HepG2 (cell line): Measurements from ENCODE around the gene UBL5. TPM values are rescaled to one million over a fixed set of nuclear protein-coding genes. Genes with fewer than 3 reads are reported as not detected.

Experiments
- BRD4 ChIP-seq: sonication (generic); formaldehyde crosslinking; IDR thresholded peaks from 2 replicates; pipeline ENCODE4 v1.4.0; 2020; ENCODE audit warnings: missing genetic modification reagents
- CCAR2 ChIP-seq: fragments of 200-400 bp; formaldehyde crosslinking; optimal IDR thresholded peaks from 2 replicates; pipeline ENCODE3; 2018; ENCODE audit warnings: low read depth, mild to moderate bottlenecking, low read length, moderate library complexity
- ETV5 ChIP-seq: IDR thresholded peaks from 2 replicates; pipeline ENCODE4 v1.6.1; 2018; ENCODE audit warnings: missing biosample characterization, missing genetic modification reagents, inconsistent platforms, borderline replicate concordance
- HOXA5 ChIP-seq: sonication (generic); formaldehyde crosslinking; IDR thresholded peaks from 2 replicates; pipeline ENCODE4 v1.4.0; 2020; ENCODE audit warnings: missing genetic modification reagents
- KAT2B ChIP-seq: fragments of 150-350 bp; IDR thresholded peaks from 2 replicates; pipeline ENCODE4 v1.6.1; 2014; ENCODE audit warnings: low read depth, low read length, borderline replicate concordance
- MAFG ChIP-seq: sonication (generic); formaldehyde crosslinking; IDR thresholded peaks from 2 replicates; pipeline ENCODE4 v1.5.1; 2020; ENCODE audit warnings: mild to moderate bottlenecking, missing genetic modification reagents
- MAFK ChIP-seq, 2 experiments: IDR thresholded peaks in 1 of 2; conservative IDR thresholded peaks in 1 of 2; 2 replicates each; pipeline ENCODE4 v1.6.1; 2011; ENCODE audit warnings: improper control_type of control experiment in 2 of 2, low read length in 2 of 2
- MXI1 ChIP-seq: IDR thresholded peaks from 3 replicates; pipeline ENCODE4 v1.6.1; 2012; ENCODE audit warnings: low read depth, low read length, inconsistent platforms, borderline replicate concordance
- NFAT5 ChIP-seq: sonication (generic); formaldehyde crosslinking; IDR thresholded peaks from 2 replicates; pipeline ENCODE4 v1.4.0; 2020; ENCODE audit warnings: missing genetic modification reagents
- RNF2 ChIP-seq: fragments of 450-650 bp; conservative IDR thresholded peaks from 2 replicates; pipeline ENCODE4 v1.6.1; 2016; ENCODE audit warnings: low read depth
- SOX5 ChIP-seq: IDR thresholded peaks from 2 replicates; pipeline ENCODE4 v1.6.1; 2016; ENCODE audit warnings: borderline replicate concordance
- STAG1 ChIP-seq: sonication (generic); formaldehyde crosslinking; IDR thresholded peaks from 2 replicates; pipeline ENCODE4 v1.4.0; 2020; ENCODE audit warnings: missing genetic modification reagents
- TGIF2 ChIP-seq: IDR thresholded peaks from 2 replicates; pipeline ENCODE4 v1.6.1; 2016; ENCODE audit warnings: control low read depth, missing compliant biosample characterization
- THAP11 ChIP-seq: IDR thresholded peaks from 2 replicates; pipeline ENCODE4 v1.6.1; 2016; ENCODE audit warnings: missing biosample characterization, missing genetic modification reagents
- TIGD3 ChIP-seq: sonication (generic); formaldehyde crosslinking; IDR thresholded peaks from 2 replicates; pipeline ENCODE4 v1.5.1; 2020; ENCODE audit warnings: mild to moderate bottlenecking, missing genetic modification reagents, borderline replicate concordance
- ZMYM2 ChIP-seq: sonication (generic); formaldehyde crosslinking; IDR thresholded peaks from 2 replicates; pipeline ENCODE4 v1.8.0; 2022; ENCODE audit warnings: mild to moderate bottlenecking, missing genetic modification reagents
- ZNF30 ChIP-seq: sonication (generic); formaldehyde crosslinking; IDR thresholded peaks from 2 replicates; pipeline ENCODE4 v1.5.0; 2020; ENCODE audit warnings: mild to moderate bottlenecking, missing genetic modification reagents
- ZNF326 ChIP-seq: sonication (generic); formaldehyde crosslinking; IDR thresholded peaks from 2 replicates; pipeline ENCODE4 v1.4.0; 2020; ENCODE audit warnings: missing genetic modification reagents, borderline replicate concordance
- ZNF331 ChIP-seq: sonication (generic); formaldehyde crosslinking; IDR thresholded peaks from 2 replicates; pipeline ENCODE4 v1.4.0; 2020; ENCODE audit warnings: missing genetic modification reagents
- ZNF362 ChIP-seq: sonication (generic); formaldehyde crosslinking; IDR thresholded peaks from 2 replicates; pipeline ENCODE4 v1.4.0; 2020; ENCODE audit warnings: missing genetic modification reagents, mild to moderate bottlenecking, borderline replicate concordance
- ZNF441 ChIP-seq: sonication (generic); formaldehyde crosslinking; IDR thresholded peaks from 2 replicates; pipeline ENCODE4 v1.7.0; 2021; ENCODE audit warnings: missing genetic modification reagents, borderline replicate concordance
- ZNF510 ChIP-seq: sonication (generic); formaldehyde crosslinking; IDR thresholded peaks from 2 replicates; pipeline ENCODE4 v1.4.0; 2020; ENCODE audit warnings: low read depth, mild to moderate bottlenecking, missing genetic modification reagents
- ZNF704 ChIP-seq: sonication (generic); formaldehyde crosslinking; IDR thresholded peaks from 2 replicates; pipeline ENCODE4 v1.8.1; 2023; ENCODE audit warnings: mild to moderate bottlenecking, inconsistent platforms, moderate library complexity, missing genetic modification reagents, borderline replicate concordance
- polyA plus RNA-seq, 8 experiments: library from polyadenylated mRNA; depleted of rRNA in 3 of 8; stranded (reverse) in 7 of 8; unstranded in 1 of 8; fragments of >200 nt; fragmentation: Illumina TruSeq in 4 of 8; extraction: Trizol in 4 of 8; gene quantifications; 2 replicates each; pipeline versions ENCODE4 v1.2.1 to v1.2.3, GENCODE V29; 2011 to 2016; ENCODE audit warnings: low read depth in 4 of 8, missing spikeins in 1 of 8, mixed read lengths in 1 of 8; ENCODE audit not compliant: insufficient read depth in 1 of 8
- total RNA-seq, 5 experiments: library from RNA; depleted of rRNA; stranded (reverse); fragments of >200 nt; fragmentation: Illumina TruSeq; extraction: Trizol; gene quantifications; 2 replicates each; pipeline ENCODE4 v1.2.3, GENCODE V29; 2016; ENCODE audit warnings: low read depth in 1 of 5

UBL5 gene
- total and polyA plus RNA-seq, 2 of the 13 experiments (the other 11 are each of a cell fraction or from before 2014, with no cell fraction given) = 373 to 487 TPM

GRCh38 chr19:9796113-9796773, 31.5 kb upstream of the UBL5 start (continued):
- TF ChIP-seq TIGD3 (CRISPR knock-in tag) (no peak), KAT2B (no peak), CCAR2 (no peak), STAG1 (CRISPR knock-in tag) (peak; percentile 94), HOXA5 (CRISPR knock-in tag) (no peak), THAP11 (CRISPR knock-in tag) (0 out of 2 replicates have a peak, but pooled peaks have one; percentile 25), RNF2 (no peak), ZMYM2 (CRISPR knock-in tag) (no peak), ZNF704 (CRISPR knock-in tag) (no peak), TGIF2 (CRISPR knock-in tag) (no peak), ZNF510 (no peak), MAFK (conservative IDR thresholded peaks at IDR 0.05 in 1 of 2, IDR thresholded peaks at IDR 0.05 in 1 of 2; ENCODE audit: low read length in 2 of 2) (no peak), NFAT5 (CRISPR knock-in tag) (no peak), ETV5 (CRISPR knock-in tag) (peak; percentile 38; the same call in 1 of the 2 replicates), MXI1 (peak; percentile 24; the same call in 1 of the 3 replicates), ZNF326 (CRISPR knock-in tag) (no peak), ZNF362 (CRISPR knock-in tag) (no peak), ZNF441 (CRISPR knock-in tag) (no peak), ZNF331 (CRISPR knock-in tag) (0 out of 2 replicates have a peak, but pooled peaks have one; percentile 24), MAFG (CRISPR knock-in tag) (no peak), ZNF30 (CRISPR knock-in tag) (no peak), BRD4 (CRISPR knock-in tag) (no peak), SOX5 (CRISPR knock-in tag) (no peak)
